ENCODE measurements around the gene TAB3.

TAB3 gene

GRCh38 chrX:30794497-30794896 lies 94.6 kb downstream of the TAB3 start:
- H3K4me3 ChIP-seq (ENCODE audit: low read length), result no peak overlapping the region
- DNase-seq (ENCODE audit: low read depth), result no peak
- no peak for TF ChIP-seq CTCF (conservative IDR thresholded peaks at IDR 0.05; ENCODE audit: low read depth, low read length)

- no peak overlapping the region for H3K4me3 ChIP-seq (ENCODE audit: low read length)
- TF ChIP-seq CTCF (conservative IDR thresholded peaks at IDR 0.05; ENCODE audit: low read depth, low read length), result no peak
- no peak for DNase-seq (ENCODE audit: low read depth)
Measured at GRCh38 chrX:30793767-30794103, 95.3 kb downstream of the TAB3 start.

GRCh38 chrX:30793075-30793766 lies 95.8 kb downstream of the TAB3 start:
- no peak overlapping the region for H3K4me3 ChIP-seq (ENCODE audit: low read length)
- no peak for DNase-seq (ENCODE audit: low read depth)
- TF ChIP-seq CTCF (conservative IDR thresholded peaks at IDR 0.05; ENCODE audit: low read depth, low read length), result no peak

- no peak overlapping the region for H3K4me3 ChIP-seq (ENCODE audit: low read length)
- TF ChIP-seq CTCF (conservative IDR thresholded peaks at IDR 0.05; ENCODE audit: low read depth, low read length), result no peak
- DNase-seq (ENCODE audit: low read depth), result no peak
Measured at GRCh38 chrX:30791296-30792278, 97.5 kb downstream of the TAB3 start.

GRCh38 chrX:30787012-30787411 lies 102.0 kb downstream of the TAB3 start:
- no peak for TF ChIP-seq CTCF (conservative IDR thresholded peaks at IDR 0.05; ENCODE audit: low read depth, low read length)

GRCh38 chrX:30786374-30786773 lies 102.7 kb downstream of the TAB3 start:
- no peak for DNase-seq (ENCODE audit: low read depth)
- TF ChIP-seq CTCF (conservative IDR thresholded peaks at IDR 0.05; ENCODE audit: low read depth, low read length), result no peak
- H3K4me3 ChIP-seq (ENCODE audit: low read length), result no peak overlapping the region

More at GRCh38 chrX:30787012-30787411, 102.0 kb downstream of the TAB3 start:
- DNase-seq (ENCODE audit: low read depth), result no peak
- H3K4me3 ChIP-seq (ENCODE audit: low read length), result no peak overlapping the region
